NCI-H2081 (cell line): Measurements from ENCODE around the gene KCNIP4.

Source experiments
- DNase-seq, 2 experiments: peaks; one replicate each; lab custom pipeline; 2025; lab: John Stamatoyannopoulos, UW

Gene KCNIP4

GRCh38 chr4:20944961-20945360 is 1003.6 kb downstream of the KCNIP4 start:
- DNase-seq = no peak

- peak; percentile 73 for DNase-seq
Measured at GRCh38 chr4:20944451-20944850, 1004.1 kb downstream of the KCNIP4 start.

- no peak for DNase-seq
Measured at GRCh38 chr4:20938204-20938603, 1010.4 kb downstream of the KCNIP4 start.

GRCh38 chr4:20926529-20926928 is 1022.0 kb downstream of the KCNIP4 start:
- DNase-seq = no peak

DNA sequence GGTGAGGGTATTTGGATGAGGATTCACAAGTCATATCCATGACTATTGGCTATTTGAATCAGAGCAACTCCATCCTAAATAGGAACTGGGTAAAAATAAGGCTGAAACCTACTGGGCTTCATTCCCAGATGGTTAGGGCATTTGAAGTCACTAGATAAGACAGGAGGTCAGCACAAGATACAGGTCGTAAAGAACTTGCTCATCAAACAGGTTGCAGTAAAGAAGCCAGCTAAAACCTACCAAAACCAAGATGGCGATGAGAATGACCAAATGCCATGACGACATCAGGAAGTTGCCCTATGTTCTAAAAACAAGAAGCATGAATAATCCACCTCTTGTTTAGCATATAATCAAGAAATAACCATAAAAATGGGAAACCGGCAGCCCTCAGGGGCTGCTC is 1023.4 kb downstream of the KCNIP4 start:
- DNase-seq = no peak

- no peak for DNase-seq
Measured at GRCh38 chr4:20922962-20923361, 1025.6 kb downstream of the KCNIP4 start.

DNA sequence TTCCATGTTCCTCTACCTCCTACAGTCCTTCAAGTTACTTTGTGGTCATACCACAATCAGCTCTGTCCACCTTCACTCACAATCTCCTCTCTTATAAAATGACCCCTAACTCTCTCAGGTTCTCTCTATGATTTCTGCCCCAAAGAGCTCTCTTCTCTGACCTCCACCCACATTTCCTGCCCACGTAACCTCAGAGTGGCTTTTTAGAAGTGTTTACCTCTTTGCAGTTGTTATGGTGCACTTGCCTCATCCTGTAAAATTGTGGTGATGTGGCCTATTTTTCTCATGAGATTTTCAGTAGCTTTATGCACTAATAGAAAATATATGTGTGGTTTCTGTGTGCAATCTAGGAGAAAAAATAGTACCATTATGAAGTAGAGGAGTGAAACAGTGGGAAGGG is 1032.5 kb downstream of the KCNIP4 start:
- no peak for DNase-seq

- no peak for DNase-seq
Measured at GRCh38 chr4:20904966-20905365, 1043.6 kb downstream of the KCNIP4 start.

DNA sequence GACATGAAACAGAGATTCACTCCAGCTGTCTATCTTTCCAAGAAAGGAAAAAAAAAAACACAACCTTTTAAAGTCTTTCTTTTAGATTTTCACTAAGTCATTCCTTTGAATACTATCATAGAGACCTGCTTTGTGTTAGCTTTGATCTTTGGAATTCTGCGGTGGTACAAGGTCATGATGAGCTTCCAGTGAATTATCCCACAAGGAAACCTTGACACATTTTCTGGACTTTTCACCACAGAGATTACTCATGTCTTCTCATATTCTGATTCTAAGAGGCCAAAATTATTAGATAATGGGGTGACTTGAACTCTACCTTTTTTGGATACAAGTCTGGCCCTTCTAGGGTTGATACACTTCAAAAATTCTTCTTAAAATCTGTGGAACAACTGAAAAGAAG is 1046.7 kb downstream of the KCNIP4 start:
- no peak for DNase-seq

DNA sequence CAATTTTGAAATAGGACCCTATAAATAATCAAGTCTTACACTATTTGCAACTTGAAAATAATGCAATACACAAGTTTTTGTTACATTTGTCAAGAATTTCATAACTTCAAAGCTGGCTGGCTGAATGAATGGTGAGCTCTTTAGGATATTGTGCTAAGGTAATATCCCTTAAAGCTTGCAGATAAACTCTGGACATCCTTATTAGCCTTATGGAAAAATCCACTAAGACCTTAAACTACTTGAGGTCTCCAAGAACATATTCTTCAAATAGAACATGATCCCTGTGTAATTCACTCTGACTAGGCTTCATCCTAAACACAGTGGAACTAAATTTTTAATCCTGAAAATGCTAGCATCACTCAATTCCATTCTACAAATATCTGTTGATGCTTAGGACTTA is 1049.0 kb downstream of the KCNIP4 start:
- no peak for DNase-seq

- no peak for DNase-seq
Measured at GRCh38 chr4:20895988-20896387, 1052.6 kb downstream of the KCNIP4 start.

- no peak for DNase-seq
Measured at GRCh38 chr4:20895208-20895607, 1053.4 kb downstream of the KCNIP4 start.

DNA sequence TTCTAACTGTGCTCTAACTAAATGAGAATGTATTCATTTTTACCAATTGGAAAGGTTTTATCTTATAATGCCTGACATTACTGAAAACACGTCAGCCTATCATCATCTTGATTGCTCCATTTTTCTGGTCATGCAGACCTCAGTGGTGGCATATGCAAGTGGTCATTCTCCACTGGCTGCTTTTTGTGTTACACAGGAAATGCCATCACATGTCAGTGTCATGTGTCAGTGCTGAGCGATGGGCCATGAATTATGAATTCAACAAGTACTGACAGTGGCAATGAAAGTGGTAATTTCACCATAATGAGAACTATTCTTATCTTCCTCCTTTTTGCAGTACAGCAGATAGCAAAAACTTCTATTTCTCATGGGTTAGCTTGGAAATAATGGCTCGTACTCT is 1057.8 kb downstream of the KCNIP4 start:
- DNase-seq = no peak

GRCh38 chr4:20889901-20890300 is 1058.7 kb downstream of the KCNIP4 start:
- peak in 1 of 2 experiments; percentile 12 for DNase-seq

DNA sequence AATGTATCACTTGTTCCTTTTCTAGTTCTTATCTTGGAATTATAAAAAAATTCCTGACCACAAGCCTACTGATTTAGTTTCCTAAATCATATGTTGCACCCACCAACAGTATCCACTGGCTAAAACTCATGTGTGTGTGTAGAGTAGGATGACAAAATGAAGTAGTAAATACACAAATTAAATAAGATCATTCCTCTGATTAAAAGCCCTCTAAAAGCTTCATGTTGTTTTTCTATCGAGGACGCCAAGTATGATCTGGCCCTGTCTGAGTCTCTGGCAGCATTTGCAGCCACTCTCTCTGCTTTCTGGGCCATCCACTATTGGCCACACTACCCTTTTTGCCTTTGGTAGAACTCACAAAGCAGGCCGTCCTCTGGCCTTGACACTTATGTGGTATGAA is 1064.9 kb downstream of the KCNIP4 start:
- no peak for DNase-seq

- no peak for DNase-seq
Measured at GRCh38 chr4:20883231-20883630, 1065.3 kb downstream of the KCNIP4 start.

GRCh38 chr4:20882500-20882899 is 1066.1 kb downstream of the KCNIP4 start:
- DNase-seq = no peak

GRCh38 chr4:20881658-20882057 is 1066.9 kb downstream of the KCNIP4 start:
- DNase-seq = no peak

DNA sequence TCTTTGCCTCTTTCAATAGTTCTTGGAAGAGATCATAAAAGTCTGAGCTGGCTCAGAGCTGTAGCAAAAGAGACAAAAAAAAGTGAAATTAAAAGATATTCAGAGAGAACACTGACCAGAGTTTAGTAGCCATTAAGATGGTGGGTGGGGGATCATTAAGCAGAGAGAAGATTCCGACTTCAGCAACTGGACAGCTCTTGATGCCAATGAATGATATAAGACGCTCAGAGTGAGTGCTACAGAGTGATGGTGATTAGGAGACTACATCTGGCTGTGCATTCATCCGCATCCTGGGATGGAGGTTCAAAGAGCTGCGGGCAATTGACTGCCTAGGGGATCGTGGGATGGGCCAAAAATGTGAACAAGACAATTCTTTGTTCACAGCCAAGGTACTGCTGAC is 1069.8 kb downstream of the KCNIP4 start:
- no peak for DNase-seq

DNA sequence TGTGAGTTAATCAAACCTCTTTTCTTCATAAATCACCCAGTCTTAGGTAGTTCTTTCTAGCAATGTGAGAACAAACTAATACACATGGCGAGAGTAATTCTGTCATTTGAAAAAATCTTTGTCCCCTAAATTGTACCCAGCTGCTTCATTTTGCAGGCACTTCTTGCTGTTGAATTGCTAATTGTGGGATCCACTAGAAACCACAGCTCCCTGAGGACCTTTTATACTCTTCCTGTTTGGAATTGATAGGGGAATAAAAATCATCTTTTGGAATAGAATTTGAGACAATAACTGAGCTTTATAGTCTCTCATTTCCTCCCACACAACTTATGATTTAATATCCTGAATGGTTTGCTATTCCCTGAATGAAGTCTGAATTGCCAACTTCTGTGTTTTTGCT is 1078.1 kb downstream of the KCNIP4 start:
- DNase-seq = no peak

- no peak for DNase-seq
Measured at GRCh38 chr4:20868108-20868507, 1080.5 kb downstream of the KCNIP4 start.

DNA sequence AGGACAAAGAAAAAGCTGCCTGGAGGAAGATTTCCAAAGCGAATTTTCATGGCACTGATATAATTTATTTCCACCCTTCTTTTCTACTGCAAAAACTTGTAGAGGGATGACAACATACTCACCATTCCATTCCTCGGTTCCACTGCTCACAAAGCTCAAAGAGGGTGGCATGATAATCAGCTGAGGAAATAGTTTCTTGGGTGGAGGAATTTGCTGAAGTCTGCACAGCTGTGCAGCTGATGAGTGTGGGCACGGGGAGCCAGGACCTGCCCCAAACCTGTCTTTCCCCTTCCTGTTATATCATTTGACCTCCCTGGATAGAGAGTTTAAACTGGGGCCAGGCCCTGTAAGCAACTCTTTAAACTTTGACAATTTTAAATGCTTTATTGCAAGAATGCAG is 1087.7 kb downstream of the KCNIP4 start:
- DNase-seq = no peak

GRCh38 chr4:20859097-20859781 is 1089.3 kb downstream of the KCNIP4 start:
- DNase-seq = no peak

DNA sequence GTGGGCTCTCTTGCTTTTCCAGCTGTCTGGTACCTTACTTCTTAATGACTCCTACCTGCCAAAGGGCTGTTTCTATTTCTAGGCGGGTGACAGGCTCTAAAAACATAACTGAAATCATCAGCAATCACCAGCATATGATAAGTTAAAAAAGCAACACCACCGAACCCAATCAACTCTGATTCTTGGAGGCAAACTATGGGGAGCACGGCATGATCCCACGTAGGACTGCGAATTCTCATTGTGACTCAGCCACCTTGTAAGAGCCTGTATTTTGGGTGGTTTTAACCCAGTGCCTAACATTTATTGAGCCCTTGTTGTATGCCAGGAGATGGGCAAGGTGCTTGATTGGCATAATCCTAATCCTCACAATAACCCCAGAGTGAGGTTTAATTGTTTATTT is 1091.5 kb downstream of the KCNIP4 start:
- DNase-seq = no peak
